Ishikawa (cell line): ENCODE results near the gene LARP6.
A peak's percentile ranks its signal among the peaks of the same experiment; 100 is the strongest.

Source experiments
- CREB1 ChIP-seq: IDR thresholded peaks from 2 replicates; pipeline ENCODE4 v1.6.1; 2012; ENCODE audit warnings: low read depth
- EGR1 ChIP-seq: IDR thresholded peaks from 2 replicates; pipeline ENCODE4 v1.6.1; 2012
- EP300 ChIP-seq: IDR thresholded peaks from 2 replicates; pipeline ENCODE4 v1.6.1; 2012; ENCODE audit warnings: borderline replicate concordance
- MAX ChIP-seq: IDR thresholded peaks from 2 replicates; pipeline ENCODE4 v1.6.1; 2012
- NFIC ChIP-seq: IDR thresholded peaks from 2 replicates; pipeline ENCODE4 v1.6.1; 2012
- RAD21 ChIP-seq: IDR thresholded peaks from 2 replicates; pipeline ENCODE4 v1.6.1; 2012; ENCODE audit warnings: low read depth
- REST ChIP-seq: IDR thresholded peaks from 2 replicates; pipeline ENCODE4 v1.6.1; 2012; ENCODE audit warnings: low read depth, mild to moderate bottlenecking
- TAF1 ChIP-seq: IDR thresholded peaks from 2 replicates; pipeline ENCODE4 v1.6.1; 2012; ENCODE audit warnings: low read depth, mild to moderate bottlenecking
- TEAD4 ChIP-seq: IDR thresholded peaks from 2 replicates; pipeline ENCODE4 v1.6.1; 2012
- USF1 ChIP-seq: IDR thresholded peaks from 2 replicates; pipeline ENCODE4 v1.6.1; 2012
- YY1 ChIP-seq: IDR thresholded peaks from 2 replicates; pipeline ENCODE4 v1.6.1; 2012; ENCODE audit warnings: low read depth
- ZBTB7A ChIP-seq: IDR thresholded peaks from 2 replicates; pipeline ENCODE4 v1.6.1; 2012; ENCODE audit warnings: low read depth

- TF ChIP-seq EP300 (no peak), NFIC (no peak), ZBTB7A (no peak), YY1 (no peak), TAF1 (no peak), MAX (no peak), REST (no peak), RAD21 (no peak), CREB1 (no peak), EGR1 (no peak), TEAD4 (no peak), USF1 (0 out of 2 replicates have a peak, but pooled peaks have one; percentile 11)
Observed at GRCh38 chr15:70873232-70874054, 19.5 kb upstream of the LARP6 start.
